NCI-H187 (cell line): ENCODE measurements around the gene SF3B4.
"Not testable (repeated sequence)": the region's sequence is repeated elsewhere in the genome, so short reads cannot be mapped to it uniquely, and the experiment has no call there.

Experiments
- DNase-seq, 2 experiments: peaks; one replicate each; lab custom pipeline; 2025; lab: John Stamatoyannopoulos, UW

SF3B4 gene, protein sequence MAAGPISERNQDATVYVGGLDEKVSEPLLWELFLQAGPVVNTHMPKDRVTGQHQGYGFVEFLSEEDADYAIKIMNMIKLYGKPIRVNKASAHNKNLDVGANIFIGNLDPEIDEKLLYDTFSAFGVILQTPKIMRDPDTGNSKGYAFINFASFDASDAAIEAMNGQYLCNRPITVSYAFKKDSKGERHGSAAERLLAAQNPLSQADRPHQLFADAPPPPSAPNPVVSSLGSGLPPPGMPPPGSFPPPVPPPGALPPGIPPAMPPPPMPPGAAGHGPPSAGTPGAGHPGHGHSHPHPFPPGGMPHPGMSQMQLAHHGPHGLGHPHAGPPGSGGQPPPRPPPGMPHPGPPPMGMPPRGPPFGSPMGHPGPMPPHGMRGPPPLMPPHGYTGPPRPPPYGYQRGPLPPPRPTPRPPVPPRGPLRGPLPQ

DNA sequence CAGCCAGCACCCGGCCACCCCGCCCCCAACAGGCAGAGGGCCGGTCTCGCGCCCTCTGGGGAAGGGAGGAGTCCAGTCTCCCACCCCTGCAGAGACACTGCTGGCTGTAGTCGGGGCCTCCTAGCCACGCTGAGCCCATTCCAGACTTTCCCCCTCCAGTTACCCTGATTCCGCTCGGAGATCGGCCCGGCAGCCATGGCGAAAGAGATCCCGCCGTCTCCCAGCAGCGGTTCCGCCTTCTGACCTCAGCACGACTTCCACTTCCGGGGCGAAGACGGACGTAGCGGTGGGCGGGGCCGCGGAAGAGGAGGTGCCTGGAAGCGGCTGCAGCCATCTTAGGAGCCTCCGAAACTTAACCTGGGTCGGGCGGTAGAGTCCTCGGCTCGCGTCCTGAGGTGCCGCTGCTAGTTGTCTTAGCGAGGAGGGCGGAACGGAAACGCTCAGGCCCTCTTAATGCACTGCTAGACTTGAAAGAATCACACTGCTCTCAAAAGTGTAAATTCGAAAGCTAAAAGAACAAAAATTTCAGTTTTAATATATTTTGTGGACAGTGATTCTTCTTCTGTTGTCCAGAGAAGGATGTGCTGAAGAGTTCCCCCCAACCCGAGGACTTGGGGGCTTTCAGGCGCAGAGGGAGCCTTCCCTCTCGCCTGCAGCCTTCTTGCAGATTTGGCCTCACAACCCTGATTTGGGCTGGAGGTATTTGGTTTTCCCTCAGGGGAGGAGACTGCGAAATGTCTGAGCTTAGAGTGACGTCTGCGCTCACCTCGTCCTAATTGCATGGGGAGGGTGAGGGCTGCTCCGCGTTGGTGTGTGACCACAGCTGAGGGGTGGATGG lies at the start of gene SF3B4:
Gene SF3B4 (minus strand): TSS at position 241 of the 838 bp plus-strand sequence. CDS start 44 bp downstream, at position 197.
- DNase-seq: peak; percentile 97

DNA sequence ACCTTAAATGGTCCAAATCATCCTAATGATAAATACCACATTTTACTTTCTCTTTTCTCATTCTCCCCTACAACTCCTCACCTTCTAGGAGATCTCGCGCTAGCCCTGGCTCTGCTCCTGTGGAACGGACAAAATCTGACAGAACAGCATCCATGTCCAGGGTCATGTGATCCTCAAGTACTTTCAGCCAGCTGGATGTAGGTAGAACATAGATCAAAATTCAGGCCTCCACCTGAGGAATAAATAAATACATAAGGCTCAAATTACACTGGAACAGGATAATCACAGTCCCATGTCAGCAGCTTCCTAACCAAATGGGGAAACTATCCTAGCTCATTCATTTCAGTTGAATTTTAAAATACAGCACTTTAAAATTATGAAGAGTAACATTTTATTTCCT lies 49.7 kb upstream of the SF3B4 start:
- DNase-seq: peak; percentile 34 to 85

DNA sequence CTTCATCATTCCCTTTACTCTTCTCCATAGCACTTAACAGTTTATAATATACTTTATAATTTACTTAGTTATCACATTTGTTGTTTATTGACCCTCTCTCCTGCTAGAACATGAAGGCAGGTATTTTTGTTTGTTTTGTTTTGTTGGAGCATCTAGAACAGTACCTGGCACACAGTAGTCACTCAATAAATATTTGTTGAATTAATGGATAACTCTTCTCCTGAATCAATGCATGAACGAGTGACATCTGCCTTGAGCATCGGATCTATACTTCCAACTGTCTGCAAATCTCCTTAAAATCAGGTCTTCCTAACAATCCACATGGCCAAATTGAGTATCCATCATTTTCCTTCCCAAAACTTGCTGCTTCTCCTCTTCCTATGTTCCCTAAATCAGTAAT lies 44.9 kb upstream of the SF3B4 start:
- DNase-seq: no peak

DNA sequence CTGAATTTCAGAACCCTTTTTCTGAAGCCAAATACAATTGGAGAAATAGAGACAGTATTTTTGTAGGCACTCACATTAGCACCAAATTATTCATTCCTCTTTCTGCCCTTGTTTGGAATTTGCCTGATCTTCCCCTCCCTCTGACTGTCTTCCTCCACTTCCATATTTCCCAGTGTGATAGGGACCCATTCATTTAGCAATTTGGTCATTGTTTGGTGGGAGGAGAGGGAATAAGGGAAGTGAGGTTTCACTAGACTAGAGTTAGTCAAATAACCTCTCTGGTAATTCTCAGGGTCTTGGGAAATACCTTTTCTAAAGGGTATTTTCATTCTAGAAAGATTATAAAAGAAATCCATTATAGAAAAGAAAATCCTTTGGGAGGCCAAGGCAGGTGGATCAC lies 40.0 kb upstream of the SF3B4 start:
- no peak for DNase-seq

DNA sequence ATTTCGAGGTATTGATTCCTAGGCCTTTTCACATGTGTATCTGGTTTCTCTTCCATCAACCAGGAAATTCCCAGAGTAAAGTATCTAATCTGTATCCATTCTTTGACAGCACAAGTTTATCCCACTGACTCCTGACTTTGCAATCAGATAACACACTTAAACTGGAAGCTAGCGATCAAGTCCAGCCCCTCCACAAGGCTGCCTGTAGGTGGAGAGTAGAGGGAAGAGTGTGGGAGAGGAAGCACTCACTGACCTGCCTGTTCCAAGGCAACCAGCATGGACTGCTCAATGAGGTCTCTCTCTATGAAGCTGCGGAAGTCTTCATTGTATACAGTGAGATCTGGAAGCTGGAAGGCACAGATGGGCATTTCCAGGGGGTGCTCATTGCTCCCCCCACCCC lies 39.4 kb upstream of the SF3B4 start:
- no peak for DNase-seq

DNA sequence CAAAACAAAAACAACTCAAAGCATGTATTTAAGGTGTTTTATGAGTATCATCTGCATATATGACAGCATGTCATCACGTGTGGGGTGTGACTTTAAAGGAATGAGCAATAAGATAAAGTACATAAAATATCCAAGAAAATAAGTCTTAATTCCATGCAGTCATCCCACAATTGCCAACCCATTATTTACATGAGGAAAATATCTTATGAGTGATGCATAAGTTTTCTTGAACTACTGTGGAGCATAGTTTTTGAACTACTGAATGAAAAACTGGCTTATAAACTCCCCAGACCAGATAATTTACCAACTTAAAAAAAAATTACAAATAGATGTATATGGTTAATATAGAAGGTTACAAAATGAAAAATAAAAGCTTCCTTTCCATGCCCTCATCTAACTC lies 38.8 kb upstream of the SF3B4 start:
- no peak for DNase-seq

DNA sequence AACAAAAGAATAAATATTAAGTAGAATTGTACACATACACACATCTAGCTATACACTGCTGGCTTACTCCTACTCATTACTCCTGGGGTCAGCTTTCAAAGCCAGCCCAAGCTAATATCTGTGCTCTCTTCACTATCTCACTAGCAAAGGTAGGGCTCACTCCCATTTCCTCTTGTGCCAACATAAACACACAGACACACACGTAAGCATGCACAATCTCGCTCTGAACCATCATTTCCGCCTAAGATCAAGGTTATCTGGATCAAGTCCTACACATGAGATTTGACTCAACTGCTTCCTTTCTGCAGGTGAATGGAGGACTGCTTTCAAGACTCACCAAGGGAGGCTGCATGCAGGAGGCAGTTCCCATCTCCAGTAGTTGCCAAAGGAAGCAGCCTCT lies 37.8 kb upstream of the SF3B4 start:
- DNase-seq: no peak

DNA sequence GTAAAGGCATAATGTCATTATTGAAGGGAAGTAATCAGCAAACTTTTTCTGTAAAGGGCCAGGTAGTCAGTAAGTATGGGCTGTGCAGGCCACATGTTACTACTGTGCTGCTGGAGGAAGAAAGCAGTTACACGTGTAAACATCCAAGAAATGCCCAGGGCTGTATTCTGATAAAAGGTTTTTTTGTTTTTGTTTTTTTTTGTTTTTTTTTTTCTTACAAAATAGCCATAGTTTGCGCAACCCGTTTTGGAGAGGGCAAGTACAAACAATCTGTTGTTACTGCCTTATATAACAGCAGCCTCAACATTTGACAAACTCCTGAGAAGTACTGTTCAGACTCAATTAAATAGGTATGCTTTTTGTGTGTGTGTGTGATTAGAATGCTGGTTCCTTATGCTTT lies 35.8 kb upstream of the SF3B4 start:
- DNase-seq: no peak

DNA sequence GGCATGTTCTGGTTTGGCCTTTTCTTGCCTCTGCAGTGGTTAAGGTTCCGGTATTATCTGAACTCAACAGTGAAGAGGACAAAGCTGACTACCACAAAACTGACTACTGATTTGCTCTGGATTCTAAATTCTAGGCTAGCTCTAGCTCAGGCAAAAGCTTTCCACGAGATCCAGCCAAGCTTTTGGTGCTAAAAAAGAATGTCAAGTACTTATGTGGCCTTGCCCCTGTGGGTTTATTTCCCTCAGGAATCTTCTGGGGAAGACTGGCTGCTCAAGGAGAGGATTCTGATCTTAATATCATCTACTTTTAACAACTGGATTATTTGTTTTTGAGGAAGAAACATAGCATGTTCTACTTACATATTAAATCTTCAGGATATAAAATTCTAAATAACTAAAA lies 35.1 kb upstream of the SF3B4 start:
- no peak for DNase-seq

DNA sequence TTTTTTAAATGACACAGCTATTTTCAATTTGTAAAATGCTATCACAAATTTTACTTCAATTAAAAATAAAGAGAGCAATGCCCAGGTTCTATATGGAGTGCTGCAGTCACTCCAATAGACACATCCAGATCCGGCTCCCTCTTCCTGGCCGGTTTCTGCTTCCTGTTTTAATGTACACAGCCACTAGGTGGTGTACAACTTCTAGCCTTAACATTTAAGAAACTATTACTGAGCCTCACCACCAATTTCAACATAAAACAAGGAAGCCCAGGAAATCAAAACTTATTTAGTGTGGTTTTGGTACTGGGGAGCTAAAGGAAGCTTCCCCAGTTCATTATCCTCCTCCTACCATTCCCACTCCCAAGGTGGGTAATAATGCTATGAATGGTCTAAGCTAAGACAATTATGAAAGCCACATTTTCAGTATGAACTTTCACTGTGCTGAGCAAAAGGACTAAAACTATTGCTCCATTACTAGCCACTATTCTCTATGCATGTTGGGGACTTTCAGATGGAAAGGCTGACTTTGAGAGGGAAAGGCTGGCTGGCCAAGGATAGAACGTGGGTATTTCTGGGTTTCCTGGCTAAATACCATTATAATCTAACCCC lies 34.5 kb upstream of the SF3B4 start:
- DNase-seq: peak; percentile 22 to 56

DNA sequence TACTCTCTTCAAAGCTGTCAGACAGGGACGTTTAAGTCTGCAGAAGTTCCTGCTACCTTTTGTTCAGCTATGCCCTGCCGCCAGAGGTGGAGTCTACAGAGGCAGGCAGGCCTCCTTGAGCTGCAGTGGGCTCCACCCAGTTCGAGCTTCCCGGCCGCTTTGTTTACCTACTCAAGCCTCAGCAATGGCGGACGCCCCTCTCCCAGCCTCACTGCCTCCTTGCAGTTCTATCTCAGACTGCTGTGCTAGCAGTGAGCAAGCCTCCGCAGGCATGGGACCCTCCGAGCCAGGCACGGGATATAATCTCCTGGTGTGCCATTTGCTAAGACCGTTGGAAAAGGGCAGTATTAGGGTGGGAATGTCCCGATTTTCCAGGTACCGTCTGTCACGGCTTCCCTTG lies 29.9 kb upstream of the SF3B4 start:
- not testable (repeated sequence) for DNase-seq

DNA sequence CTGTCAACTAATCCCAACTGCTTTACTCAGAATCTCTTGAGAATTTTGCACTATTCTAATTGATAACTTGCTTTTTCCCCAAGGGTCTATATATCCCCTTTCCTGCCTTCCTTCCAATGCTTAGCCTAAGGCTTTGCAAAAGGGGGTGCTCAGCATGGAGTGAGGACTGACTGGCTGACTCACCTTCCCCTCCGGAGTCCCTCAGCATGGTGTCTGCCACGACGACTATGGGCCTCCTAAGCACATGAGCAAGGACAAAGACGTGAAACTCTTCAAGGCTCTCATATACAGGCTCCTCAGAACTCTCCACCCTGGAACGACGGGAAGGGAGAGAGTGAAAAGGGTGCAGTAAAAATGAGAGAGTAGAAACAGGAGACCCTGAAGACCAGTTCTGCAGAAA lies 22.3 kb upstream of the SF3B4 start:
- no peak for DNase-seq

DNA sequence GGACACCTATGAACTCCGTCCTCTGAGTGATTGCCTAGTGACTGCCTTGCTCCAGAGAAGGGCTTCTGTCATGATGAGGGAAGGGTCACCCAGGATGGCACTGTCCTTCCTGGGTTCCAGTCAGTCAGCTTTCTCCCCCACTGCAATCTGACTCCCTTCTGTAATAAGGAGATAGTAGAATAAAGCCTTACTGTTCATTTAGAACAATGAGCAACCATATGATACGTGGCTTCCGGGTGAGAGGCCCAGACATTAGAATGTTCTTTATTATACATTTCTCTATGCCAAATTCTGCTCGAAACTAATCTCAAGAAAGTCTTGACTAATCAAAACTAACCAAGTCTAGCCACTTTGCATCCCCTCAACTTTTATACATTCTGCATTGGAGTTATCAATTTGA lies 17.6 kb upstream of the SF3B4 start:
- no peak for DNase-seq

DNA sequence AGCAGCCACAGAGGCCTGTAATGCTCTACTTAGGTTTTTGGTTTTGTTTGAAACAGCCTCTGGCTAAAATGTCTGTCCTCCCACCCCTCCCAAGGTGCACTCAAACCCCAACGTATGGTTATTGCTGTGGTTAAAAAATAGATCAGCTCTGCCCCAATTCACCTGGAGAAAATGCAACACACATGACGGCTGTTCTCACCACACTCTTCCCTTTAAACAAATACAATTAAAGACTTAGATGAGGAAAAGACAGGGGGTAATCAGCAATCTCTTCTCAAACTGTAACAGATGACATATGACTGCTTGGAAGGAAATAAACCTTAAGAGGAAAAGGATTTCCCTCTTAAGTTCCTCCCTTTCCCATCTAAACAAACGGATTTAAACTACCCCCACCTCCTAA lies 15.3 kb upstream of the SF3B4 start:
- no peak for DNase-seq

DNA sequence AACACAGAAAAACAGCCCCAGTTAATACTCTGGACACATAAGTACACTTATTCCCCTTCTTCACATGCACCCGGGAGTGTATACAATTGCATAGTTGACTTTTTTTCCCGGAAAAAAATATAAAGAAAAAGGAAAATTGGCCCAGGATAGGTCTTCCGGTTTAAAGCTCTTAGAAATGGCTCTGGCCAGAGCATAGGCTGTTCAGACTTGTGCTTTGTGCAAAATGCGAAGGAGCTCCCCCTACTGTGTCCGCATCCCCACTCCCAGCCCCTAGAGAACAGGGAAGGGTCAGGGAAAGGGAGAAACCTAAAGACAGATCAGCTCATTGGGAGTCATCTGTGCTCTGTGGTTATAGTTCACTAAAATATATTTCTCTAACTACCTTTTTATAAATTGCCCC lies 14.6 kb upstream of the SF3B4 start:
- DNase-seq: no peak

DNA sequence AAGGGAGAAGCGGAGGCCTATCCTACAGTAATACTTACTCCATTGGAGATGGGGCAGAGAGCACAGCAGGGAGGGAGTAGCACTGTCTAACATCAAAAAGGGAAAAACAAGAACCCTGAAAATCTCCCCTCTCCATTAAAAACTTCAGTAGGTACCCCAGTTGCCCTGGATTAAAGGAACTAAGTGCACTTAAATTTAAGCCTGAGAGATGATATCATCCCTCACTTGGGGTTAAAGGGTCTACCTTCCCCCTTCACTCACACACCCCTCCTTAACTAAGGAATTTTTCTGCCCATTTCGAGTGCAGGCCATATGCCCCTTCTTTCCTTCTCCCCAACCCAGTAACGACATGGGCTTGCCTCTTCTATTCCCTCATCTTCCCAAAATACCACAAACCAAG lies 12.8 kb upstream of the SF3B4 start:
- DNase-seq: no peak

DNA sequence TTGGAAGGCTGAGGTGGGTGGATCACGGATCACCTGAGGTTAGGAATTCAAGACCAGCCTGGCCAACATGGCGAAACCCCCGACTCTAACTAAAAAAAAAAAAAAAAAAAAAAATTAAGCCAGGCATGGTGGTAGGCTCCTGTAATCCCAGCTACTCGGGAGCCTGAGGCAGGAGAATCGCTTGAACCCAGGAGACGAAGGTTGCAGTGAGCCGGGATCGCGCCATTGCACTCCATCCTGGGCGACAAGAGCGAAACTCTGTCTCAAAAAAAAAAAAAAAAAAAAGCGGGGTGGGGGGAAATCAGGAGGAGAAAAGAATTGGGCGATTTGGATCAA lies 11.0 kb upstream of the SF3B4 start:
- not testable (repeated sequence) for DNase-seq

DNA sequence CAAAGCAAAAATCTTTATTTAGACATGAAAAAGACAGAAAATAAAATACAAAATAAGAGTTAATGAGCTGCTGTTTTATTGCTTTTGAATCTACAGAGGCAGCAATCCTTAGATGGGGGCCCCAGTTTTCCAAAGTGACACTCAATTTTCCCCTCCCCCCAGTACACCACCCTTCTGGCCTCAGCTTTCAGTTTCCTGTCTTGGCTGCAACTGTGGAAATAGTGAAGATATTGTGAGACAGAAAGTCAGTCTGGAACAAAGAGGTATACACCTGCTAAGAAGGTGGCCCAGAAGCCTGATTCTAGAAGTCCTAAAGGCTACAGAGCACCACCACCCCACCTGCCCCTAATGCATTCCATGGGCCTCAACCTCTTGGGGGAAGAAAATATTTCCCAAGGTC lies 10.2 kb upstream of the SF3B4 start:
- DNase-seq: no peak

DNA sequence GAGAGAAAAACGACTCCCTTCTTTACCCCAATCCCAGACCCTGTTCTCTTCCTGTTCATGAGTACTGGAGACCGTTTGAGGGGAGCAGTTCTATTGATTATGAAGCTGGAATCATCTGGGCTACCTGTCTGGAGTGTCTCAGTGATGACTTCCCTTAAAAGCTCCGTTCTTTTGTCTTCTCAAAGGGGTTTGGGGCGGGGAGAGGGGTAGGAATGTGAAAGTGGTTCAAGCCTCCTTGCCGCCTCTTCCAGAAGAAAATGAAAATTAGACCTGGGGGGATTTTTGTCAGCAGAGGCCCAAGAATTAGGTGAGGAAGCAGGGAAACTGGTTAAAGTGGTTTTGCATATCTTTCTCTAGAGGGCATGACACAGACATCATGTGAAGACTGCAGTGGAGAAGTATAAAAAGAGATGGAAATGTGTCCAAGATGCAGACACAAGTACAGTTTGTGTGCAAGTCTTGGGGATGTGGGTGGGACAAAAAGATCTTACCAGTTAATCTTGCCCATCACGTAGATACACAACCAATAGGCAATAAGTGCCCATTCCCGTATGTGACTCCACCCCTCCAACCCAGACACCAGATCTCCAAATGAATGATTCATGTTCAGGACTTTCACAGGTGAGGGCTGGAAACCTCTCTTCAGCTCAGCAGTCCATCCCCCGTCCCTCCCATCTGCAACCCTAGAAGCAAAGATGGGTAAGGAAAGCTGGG lies 9.5 kb upstream of the SF3B4 start:
- DNase-seq: peak; percentile 74 to 85

DNA sequence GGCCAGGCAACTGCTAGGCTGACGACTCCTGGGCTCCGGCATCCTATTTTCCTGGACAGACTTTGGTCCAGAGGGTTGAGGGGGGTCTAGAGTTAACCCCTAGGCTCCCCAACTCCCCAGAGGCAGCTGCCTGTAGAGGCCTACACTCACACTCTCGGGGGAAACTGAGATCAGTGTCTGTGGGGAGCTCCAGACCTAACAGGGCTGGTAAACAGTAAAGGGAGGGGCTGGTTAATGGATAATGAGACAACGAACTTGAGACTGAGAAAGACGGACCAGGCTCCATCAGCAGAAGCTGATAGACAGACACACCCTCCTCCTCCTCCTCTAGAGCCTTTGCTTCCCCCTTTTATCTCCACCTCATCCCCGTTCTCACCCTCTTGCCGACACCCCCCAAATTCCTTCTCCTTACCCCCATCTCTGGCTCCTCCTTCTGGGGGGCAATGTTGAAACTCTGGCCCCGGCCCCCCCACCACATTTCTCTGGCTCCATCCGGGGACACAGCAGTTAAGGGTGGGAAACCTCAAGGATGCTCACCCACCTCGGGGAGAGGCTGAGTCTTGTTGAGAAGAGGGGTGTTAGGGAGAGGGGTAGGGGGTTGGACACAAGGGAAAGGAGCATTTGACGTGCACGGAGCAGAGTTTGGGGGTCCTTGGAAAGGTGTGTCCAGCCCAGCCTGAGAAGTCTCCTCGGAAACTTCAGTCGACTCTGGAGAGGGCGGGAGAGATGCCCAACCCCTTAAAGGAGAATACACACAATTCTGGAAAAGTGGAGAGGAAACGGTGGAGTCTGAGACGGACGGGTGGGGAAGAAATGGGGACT lies 8.8 kb upstream of the SF3B4 start, which contains the start of gene MTMR11:
Gene MTMR11 (minus strand): TSS at position 710 of the 822 bp plus-strand sequence. CDS start 232 bp downstream, at position 478.
- DNase-seq: no peak

DNA sequence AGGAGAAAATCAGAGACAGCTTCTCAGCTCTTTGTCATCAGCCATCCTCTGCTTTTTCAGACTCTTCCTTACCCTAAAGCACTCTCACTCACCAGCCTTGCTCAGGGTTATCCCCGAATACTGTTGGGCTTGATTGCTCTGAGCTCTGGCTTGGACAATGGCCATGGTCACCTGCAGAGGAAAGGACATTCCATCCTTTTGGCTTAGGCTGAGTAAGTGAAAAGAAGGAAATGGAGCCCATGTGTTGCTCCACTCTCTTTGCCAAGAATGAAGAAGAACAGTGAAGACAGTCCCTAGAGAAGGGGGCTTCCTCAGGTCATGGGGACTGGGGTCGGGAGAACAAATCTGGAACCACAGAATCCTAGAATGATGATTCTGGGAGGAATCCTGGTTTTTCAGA lies 6.8 kb upstream of the SF3B4 start:
- no peak for DNase-seq
